GM19193 (cell line): ENCODE measurements around the gene APOB.

Source experiments
- POLR2A ChIP-seq: IDR thresholded peaks from 4 replicates; pipeline ENCODE4 v1.6.1; 2011; ENCODE audit not compliant: insufficient read depth, insufficient read length; ENCODE audit errors: extremely low read depth

Gene APOB

DNA sequence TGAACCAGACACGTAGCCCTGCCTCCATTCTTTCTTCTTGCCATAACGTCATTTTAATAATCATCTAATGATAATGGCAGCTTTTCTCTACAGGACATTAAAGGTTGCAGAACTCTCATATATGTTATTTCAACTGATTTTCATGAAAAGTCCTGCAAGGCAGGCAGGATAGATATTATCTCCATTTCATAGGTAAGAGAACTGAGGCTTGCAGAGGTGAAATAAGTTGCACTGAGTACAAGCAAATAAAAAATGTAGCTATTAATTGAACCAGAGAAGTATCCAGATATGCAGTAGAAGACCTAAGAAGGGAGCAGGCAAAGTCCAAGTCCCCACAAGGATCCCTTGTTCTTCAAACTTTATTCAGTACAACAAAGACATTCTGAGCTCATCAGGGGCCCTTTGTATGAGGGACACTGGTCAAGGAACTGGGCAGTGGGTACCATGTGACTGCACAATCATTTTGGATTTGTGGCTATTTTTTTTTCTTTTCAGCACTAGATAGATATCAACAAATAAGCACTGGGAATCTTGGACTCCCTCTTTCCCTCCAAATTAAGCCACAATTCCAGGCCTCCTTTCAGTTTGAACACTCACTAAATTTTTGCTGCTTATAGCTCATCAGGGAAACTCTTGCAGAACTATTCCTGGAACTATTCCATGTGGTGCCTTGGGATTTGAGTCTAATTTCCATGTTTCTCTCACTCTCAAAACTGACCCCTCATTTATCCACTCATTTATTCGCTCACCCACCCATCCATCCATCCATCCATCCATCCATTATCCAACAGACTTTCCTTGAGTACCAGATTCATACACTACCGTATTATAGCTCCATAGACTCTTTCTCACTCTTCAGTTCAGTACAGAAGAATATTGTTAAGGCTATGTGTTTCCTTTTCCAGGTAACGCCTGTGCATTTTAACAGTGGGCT is 44.6 kb downstream of the APOB start:
- no peak for TF ChIP-seq POLR2A

DNA sequence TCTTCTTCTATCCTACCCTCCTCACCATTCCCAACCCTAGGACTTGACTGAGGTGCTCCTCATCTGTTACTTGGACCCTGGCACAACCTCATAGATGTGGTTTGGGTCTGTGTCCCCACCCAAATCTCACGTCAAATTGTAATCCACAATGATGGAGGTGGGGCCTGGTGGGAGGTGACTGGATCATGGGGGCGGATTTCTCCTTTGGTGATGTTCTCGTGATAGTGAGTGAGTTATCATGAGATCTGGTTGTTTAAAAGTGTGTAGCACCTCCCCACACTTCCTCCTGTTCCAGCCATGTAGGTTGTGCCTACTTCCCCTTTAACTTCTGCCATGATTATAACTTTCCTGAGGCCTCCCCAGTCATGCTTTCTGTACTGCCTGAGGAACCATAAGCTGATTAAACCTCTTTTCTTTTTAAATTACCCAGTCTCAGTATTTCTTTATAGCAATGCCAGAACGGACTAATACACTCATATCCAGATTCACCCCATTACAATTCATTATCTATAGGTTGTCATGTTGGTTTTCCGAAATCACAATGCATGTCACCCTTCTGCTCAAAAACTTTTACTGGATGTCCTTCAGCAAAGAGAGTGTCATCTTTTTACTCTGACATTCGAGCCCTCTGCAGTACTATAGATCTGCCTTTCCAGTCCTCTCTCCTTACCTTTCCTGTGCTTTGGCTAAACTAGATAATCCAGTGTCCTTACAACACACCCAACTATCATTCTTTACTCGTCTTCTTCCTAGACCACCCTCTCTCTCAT is 45.7 kb downstream of the APOB start:
- TF ChIP-seq POLR2A = no peak

DNA sequence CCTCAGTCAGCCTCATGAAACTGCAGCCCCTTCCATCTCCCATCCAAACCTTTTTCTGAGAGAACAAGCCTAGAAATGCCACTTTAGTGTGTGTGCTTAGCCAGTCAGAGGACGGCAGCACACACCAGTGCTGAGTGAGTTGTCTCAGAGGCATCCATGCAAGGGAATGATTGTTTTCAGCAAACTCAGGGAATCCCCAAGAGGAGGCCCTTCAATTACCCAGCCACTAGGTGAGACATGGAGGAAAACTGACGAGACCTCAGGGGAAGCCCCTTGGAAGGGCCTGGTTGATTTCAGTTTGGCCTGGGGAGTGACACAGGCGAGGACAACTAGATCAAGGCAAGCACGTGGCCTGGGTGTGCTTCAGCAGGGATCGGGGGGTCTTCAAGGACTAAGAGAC is 49.7 kb downstream of the APOB start:
- TF ChIP-seq POLR2A = no peak

DNA sequence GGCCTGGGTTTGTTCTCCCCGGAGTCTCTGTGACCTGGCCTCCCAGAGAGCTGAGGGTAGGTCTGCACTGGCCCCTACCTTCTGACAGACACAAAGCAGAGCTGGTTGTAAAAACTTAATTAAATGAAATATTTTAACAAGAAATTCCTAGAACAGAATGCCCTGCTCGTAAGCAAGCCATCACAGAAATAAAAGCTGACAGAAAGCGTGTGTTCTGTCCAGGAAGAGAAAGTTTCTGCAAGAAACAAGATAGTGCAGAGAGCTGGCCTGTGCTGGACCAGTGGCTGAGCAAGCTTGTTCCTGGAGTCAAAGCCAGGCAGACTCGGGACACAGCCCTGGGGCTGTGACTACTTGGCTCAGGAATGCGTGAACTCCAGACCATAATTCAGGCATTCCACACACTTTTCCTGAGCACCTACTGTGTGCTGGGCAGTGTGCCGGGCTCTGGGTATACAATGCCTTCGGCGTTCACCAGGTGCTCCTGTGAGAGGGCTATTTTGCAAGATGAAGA is 51.6 kb downstream of the APOB start:
- TF ChIP-seq POLR2A = no peak

DNA sequence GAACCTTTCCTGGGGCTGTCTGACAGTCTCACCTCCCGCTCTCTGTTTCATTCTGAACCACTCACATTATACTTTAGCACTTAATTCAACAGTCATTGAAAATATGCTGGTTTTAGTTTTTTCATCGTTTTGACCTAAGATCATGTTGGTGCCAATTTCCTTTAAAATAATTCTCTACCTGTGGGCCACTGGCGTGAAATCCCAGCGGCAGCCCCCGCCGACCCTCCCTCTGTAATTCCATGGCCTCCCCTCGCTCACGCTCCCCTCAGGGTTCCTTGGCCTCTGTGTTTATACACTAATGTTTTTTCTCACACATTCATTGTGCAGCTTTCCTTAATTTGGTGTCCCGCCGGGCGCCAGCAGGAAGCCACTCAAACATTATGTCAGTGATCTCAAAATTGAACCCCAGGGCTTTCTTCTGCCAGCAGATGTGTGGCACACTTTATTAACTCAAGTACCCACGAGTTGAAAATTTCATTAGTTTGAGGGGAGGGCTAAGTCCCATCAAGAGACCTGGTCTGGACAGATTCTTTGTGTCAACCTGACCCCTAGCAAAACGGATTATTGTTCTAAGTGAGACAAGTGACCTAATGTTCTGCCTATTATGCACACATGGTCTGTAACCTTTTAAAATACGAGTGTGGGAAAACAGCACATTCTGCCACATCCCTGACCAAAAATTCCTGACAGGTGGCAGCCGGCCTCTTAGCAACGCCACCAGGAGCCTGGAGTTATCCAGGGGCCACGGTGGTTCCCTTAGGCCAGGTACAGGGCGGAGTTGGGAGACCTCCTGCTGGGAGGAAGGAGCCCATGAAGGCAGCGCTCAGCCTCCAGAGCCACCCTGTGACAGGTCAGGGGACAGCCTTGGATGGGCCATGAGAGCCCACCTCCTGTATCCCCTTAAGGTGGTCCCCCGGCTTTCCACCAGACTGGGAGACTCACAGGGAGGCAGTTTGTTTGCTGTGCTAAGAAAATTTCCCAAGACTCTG is 53.1 kb downstream of the APOB start:
- no peak for TF ChIP-seq POLR2A

DNA sequence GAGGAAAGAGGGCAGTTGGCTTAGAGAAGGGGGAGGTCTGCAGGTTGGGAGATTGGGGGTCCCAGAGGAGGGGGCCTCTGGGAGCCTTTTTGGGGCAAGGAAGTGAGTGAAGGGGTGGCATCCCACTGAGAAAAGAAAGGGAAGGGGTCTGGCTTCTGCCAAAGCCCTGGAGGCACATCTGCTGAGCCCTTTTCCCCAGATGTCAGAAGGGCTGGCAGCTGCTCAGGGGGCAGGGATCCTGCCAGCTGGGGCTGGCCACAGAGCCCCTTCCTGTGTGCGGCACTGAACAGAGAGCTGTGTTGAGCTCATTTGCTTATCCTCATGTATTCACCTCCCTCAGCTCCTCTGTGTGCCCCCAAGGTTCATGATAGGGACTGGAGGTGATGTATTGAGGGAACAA is 54.5 kb downstream of the APOB start:
- TF ChIP-seq POLR2A = no peak

DNA sequence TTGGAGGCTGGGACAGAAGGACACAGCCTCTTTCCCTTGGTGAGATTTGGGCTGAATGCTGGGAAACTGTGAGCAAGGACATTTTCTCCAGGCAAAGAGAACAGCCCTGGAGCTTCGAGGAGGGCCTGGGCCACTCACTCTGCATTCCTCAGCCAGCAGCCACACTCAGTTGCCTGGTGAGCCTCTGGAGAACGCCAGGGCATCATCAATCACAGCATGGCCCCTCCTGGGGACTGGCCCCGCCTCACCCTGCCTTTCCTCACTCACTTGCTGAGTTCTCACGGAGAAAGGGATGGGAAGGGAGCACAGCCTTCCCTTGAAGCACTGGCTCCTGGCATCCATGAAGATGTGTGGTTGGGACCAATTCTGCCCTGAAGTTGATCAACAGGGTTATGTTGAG is 55.0 kb downstream of the APOB start:
- no peak for TF ChIP-seq POLR2A

DNA sequence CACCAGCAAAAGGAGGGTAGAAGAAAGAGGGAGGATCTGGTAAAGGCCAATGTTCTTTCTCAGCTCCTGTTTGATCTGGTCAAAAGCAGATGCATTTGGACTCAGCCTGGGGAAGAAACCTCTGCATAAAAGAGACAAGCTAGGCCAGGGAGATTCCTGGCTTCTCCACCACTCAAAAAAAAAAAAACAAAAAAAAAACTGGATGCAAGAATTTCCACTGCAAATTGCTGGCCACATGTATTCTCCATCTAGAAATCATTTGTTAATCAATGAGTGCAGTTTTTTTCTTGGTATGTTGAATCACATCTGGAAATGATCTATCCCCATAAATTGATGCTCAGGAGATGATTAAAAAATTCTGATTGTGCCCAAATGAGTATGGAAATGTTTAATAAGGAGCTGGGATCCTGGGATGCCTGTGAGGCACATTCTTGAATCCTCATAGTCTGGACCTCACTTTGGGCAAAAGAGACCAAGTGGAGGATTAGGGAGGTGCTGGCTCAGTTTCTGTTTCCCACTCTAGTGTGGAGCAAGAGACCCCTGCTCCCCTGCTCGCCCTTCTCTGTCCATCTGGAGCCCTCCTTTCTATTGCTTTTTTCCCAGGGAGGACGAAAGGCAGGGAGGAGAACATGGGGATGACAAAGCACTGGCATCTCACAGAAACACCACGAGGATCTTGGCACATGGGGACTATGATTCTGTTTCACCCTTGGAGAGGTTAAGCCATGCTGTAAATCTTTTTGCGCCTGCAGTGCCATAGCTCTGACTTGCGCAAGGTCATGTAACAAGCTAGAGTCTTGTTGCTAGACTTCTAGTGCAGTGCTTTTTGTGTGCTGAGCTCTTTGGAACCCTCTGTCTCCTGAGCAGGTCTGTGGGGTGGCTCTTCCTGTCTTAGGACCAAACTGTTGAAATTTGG is 57.6 kb downstream of the APOB start:
- TF ChIP-seq POLR2A = no peak

DNA sequence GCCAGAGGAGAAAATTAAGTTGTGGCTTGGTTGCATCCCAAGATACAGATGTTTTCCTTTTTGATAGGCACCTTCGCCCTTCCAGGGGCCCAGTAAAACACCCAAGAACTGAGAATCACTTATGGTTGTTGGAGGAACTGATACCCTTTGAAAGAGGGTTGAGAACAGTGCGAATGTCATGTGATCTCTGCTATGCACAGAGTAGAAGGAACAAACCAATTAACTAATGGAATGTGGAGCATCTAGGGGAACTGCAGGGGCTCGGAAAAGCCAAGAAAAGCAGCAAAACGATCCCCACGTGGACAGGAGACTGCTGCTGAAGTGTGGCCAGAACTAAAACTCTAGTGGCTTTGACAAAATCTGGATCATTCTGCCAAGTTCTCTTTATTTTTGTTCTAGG is 58.8 kb downstream of the APOB start:
- TF ChIP-seq POLR2A = no peak

DNA sequence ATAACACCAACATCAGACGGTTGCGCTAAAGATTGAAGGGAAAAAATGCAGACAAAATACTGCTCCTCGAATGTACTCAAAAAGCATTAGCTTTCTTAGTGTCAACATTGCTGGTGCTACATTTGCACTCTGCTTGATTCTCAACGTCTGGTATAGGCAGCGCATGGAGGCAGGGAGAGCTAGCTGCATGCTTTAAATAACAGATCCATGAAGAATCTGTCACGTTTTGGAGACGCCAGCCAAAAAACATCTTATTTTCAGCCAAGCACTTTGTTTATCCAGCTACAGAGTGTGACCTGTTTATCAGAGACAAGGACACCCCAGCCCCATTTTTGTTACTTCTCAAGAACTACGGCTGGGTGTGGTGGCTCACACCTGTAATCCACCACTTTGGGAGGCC is 59.5 kb downstream of the APOB start:
- TF ChIP-seq POLR2A = no peak

DNA sequence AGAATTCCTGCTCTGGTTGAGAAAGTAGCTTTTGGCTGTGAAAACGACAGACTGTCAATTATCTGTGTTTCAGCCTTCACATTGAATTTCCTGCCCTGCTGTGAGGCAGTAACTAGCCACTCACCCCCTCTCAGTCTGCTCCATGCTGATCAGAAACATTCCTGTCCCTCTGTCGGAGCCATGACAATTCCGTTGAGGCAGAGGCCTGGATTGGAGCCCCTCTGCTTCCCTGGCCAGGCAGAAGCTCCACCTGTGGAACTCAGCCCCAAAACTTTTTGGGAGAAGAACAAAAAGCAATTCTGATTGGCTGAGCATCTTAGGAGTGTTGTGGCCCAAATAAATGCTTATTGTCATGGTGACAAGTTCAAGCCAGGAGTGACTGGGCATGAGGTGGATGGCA is 60.0 kb downstream of the APOB start:
- TF ChIP-seq POLR2A = no peak

DNA sequence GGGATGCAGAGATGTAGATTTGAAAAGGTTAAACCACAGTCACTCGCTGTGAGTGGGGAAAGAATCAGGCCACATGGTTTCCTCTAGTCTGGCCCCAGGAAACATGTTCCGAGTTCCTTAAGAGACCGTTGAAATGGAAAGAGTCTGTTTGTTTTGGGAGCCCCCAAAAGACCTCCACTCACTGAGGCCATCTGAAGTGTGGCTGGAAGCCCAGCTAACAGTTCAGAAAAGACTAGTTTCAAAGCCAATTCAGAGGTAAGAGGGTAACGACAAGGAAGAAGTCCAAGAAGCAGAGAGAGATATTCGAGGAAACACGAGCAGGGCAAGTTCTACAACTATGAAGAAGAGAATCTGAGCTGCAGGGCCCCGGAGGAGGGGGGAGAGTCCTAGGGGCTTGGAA is 61.0 kb downstream of the APOB start:
- TF ChIP-seq POLR2A = no peak

DNA sequence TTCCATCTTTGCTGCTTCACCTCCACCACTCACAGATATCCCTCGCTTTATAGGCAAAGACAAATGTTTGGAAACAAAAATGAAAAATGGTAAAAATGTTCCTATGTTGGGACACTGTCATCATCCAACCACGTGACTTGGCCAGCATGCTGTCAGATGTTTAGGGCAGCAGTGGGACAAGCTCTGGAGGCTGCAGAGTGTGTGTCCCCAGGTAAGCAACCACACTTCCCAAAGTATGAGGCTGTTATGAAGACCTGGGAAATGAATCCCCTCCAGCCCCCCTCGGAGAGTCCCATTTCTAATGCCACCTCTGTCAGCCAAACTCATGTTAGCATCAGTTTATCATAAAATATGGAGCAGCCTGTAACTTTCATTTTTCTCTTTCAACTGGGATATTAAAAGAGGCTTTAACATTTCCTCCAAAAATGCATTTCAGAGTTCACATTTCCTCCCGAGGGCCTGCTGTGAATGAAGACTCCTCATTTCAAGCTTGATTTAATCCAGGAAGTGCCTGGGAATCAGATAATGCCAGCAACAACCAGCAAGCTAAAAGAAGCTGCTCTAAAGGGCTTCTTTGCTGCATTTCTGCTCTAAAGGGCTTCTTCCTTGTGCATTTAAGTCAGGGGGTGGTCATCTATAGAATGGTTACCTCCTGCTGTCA is 66.2 kb downstream of the APOB start:
- TF ChIP-seq POLR2A = no peak
